Measurements from ENCODE around the gene FOXN4.
A peak's percentile ranks its signal among the peaks of the same experiment; 100 is the strongest.

The FOXN4 gene

DNA sequence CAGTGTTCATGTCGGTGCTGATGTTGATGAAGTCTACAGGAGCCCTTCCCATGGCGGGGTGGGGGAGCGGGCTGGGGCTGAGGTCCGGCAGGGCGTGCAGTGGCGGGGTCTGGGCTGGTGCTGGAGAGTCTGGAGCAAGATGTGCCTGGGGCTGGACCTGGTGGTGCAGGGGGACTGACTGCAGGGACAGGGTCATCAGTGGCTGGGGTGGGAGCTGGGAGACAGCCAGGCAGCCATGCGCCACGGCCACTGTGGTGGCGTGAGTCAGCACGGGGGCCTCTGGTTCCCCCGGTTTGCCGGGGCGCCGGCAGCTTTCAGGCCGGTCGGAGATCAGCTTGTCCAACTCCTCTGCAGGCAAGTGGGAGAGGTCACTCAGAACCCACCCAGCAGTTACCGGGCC is 27.6 kb downstream of the FOXN4 start:
- DNase-seq (ENCODE audit: low read depth): no peak

DNA sequence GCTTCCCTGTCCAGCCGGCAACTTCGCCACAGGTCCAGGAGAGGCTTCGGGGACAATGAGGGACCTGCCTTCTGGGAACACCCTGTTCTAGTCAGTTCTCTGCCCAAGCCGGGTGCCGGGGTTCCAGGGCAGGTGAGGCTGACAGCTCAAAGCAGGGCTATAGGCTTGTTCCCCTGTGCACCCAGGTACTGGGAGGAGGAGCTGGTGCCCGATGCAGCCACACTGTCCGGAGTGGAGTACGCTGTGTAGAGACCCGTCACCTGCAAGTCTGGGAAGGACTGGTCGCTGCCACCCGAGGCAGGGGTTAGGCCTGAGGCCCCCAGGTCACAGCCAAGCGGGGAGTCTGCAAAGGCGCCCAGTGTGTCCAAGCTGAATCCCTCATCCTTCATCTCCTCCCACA is 29.6 kb downstream of the FOXN4 start:
- no peak for DNase-seq (ENCODE audit: low read depth)

DNA sequence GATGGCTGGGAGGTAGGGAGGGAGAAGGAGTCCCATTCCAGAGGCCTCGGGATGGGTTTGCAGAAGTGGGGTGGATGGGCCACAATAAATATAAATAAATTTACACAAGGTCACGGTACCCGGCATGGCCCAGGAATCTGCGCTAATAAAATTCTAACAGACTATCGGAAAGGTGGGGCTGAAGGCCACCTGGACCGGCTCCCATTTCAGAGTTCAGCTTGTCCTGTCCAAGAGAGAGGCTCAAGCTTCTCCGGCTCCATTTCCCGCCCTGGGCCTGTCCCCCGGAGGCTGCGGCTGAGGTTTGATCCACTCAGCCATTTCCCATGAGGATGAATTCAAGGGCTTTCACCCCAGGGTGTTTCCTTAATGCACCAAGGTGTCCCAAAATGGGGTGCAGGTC is 30.2 kb downstream of the FOXN4 start:
- no peak for DNase-seq (ENCODE audit: low read depth)

DNA sequence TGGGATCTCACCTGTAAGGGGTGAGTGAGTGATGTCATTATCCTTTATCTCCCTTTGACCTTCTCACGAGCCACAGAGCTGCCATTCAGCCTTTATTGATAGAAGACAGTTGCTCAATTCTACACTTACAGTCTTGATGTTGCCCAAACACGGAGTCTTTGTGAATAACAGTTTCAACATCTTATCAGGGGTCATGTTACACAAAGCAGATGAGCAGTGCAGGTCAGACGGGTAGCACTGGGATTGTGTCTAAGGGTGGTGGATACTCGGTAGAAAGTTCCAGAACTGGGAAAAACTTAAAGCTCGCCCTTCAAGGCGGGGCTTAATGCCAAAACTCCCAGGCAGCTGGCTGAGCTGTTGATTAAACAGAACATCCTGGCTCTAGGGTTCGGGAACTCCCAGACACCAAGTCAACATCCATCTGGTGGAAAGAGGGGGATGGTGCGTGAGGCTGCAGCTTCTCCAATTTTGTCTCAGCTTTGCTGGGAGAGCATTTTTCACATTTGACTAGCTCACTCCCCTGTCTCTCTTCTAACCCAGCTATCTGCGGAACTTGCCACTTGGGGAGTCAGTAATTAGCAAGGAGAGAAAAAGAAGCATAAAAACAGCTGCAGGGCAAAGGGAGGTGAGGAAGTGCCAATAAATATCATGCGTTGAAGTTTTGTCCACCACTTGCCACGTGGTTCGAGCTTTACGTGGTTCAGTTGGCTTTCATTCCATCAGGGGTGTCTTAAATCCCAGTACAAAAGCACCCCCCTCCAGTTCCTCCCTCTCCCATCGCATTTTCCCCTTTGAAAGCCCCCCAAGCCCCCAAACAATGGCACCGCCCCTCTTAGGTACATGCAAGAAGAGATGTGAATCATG is 31.0 kb downstream of the FOXN4 start:
- DNase-seq (ENCODE audit: low read depth): no peak

DNA sequence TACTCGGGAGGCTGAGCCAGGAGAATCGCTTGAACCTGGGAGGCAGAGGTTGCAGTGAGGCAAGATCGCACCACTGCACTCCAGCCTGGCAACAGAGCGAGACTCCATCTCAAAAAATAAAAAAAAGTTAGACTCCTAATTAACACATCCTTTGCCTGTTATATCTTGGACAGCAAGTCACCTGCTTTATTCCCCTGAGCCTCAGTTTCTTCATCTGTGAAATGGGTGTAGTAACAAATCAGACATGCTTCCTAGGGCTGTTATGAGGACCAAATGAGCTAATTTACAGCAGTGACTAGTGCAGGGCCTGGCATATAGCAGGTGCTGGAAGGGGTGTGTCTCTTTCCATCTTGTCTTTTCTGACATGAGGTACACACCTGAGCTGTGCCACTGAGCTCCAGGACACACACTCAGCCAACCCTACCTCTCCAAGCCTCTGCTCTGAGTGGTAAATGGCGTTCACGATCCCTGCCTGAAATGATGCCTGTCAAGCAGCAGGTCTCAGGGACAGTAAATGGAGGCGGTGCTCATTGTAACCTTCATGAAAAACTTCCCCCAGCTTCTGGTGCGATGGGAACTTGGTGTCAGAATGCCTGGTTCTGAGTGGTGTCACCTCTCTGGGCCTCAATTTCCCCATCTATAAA is 31.7 kb downstream of the FOXN4 start:
- no peak for DNase-seq (ENCODE audit: low read depth)

DNA sequence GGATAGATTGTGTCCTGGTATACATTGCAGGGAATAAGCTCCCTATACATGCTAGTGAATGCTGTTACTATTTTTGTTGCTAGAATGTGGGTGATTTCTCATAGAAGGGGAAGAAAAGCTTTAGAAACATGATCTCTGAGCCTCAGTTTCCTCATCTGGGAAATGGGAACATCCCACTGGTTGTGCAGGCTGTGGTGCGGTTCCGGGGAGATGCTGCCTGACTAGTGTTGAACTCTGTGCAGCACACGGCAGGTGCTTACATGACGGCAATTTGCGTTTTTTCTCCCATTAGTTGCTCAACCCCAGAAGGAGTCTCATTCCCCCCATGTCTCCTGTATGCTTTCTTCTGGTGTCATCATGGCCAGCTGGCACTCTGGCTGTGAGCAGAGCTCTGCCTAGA is 32.9 kb downstream of the FOXN4 start:
- no peak for DNase-seq (ENCODE audit: low read depth)

DNA sequence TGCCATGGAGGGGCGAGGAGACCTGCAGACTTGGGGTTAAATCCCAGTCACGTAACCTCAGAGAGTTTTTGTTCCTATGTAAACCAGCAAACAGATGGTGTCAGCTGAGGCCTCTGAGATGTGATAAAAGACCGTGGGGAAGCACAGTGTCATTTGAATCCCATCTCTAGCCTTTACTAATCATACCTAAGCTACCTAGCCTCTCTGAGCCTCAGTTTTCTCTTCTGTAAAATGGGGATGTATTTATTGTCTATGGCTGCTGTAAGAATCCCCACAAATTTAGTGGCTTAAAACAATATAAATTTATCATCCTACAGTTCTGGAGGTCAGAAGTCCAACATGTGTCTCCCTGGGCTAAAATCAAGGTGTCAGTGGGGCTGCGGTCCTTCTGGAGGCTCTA is 33.9 kb downstream of the FOXN4 start:
- no peak for DNase-seq (ENCODE audit: low read depth)

DNA sequence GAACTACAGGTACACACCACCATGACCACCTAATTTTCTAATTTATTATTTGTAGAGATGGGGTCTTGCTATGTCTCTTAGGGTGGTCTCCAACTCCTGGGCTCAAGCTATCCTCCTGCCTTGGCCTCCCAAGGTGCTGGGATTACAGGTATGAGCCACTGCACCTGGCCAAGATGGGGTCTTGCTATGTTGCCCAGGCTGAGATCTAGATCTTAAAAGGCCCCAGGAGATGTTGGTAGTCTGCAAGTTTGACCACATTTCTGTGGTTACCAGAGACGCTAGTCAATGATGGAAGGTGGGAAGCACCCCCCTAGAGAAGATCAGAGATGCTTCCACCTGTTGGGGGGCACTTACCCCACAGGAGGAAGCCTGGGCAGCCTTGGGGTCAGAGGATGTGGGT is 34.7 kb downstream of the FOXN4 start:
- DNase-seq (ENCODE audit: low read depth): no peak

DNA sequence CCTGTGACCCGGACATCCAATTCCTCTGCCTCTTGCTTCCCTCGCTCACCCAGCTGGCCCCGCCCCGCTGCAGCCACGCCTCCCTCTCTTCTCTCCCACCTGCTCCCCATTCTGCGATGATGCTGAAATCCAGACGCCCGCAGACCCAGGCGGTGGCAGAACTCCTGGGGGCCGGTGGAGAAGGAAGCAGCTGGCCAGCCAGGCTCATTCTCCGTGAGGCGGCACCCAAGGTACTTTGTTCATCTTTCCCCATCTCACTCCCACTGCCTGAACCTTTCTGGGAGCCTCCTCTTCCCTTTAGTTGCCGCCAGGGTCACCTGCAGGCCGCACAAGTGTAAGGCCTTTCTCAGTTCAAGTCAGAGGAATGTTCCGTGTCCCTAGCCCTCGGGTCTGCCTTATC is 35.7 kb downstream of the FOXN4 start:
- DNase-seq (ENCODE audit: low read depth): no peak

DNA sequence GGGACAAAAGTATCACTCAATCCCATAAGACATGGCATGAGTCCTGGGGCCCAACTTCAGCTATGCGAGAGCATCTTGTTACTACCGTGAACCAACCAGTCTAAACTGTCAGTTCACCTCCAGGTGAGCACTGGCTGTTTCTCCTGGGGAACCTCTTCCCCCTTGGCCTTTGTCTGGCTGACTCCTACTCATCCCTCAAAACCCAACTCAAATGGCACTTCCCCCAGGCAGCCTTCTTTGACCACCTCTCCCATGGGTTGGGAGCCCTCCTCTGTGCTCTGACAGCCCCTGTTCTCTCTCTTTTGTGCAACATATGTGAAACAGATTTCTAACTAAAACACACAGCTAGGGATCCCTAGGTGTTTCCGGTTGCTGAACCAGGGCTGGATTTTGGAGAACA is 37.7 kb downstream of the FOXN4 start:
- DNase-seq (ENCODE audit: low read depth): no peak

DNA sequence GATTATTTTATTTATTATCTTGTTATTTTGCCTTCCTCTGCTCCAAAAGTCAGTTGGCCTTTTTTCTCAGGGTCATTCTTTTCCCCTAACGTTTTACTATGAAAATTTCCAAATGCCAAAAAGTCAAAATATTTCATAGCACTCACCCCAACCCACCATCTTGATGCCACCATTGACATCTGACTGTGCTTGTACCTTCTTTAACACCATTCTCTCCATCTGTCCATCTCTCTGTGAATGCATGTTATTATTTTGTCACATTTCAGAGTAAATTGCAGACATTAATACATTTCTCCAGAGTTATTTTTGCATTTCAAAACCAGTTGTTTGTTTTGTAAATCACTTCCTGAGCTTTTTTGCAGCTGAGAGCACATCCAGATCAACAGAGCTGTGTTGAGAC is 38.6 kb downstream of the FOXN4 start:
- no peak for DNase-seq (ENCODE audit: low read depth)

DNA sequence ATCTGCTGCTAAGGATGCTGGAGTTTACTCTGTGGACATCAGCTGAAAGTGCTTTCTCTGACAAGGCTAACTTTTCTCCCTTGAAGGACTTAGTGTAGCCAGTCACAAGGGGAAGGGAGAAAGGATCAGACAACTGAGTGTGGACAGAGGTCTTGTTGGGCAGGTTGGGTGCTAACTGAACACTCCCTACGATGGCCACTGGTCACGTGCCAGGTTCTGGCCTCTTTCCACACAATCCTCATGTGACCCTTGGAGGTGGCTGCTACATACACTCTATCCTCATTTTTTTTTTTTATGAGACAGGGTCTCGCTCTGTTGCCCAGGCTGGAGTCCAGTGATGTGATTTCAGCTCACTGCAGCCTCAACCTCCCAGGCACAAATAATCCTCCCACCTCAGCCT is 39.7 kb downstream of the FOXN4 start:
- no peak for DNase-seq (ENCODE audit: low read depth)

DNA sequence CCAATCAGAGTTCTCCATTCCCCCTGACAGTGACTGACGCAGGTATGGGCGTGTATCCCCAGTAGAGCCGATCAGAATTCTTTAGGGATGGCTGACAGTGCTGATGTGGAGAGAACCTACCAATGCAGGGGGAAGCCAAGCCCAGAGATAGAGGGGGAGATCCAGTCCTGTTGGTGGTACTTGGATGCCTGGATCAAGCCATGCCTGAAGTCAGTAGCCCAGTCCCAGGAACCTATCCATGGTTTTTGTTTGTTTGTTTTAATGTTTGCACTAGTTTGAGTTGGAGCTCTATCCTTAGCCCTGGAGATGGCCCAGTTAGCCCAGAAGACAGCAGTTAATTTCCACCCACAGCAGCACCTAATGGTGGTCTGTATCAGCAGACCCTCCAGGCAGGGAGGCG is 40.2 kb downstream of the FOXN4 start:
- no peak for DNase-seq (ENCODE audit: low read depth)

DNA sequence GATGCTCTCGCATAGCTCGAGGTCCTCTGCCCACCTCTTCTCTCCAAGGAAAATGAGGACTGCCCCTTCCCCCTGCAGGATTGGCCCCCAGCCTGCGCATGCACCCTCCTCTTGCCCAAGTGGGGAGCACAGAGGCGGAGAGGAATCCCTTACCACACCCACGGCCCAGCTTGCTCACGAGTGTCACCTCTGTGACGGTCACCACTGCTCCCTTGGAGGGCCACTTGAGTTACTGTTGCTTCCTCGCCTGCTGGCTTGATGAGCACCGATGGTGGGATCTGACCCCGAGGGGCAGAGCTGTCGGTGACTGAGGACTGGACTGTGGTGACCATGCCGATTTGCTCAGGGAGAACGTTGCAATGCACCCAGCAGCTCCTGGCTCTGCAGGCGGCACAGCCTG is 41.7 kb downstream of the FOXN4 start:
- no peak for DNase-seq (ENCODE audit: low read depth)

DNA sequence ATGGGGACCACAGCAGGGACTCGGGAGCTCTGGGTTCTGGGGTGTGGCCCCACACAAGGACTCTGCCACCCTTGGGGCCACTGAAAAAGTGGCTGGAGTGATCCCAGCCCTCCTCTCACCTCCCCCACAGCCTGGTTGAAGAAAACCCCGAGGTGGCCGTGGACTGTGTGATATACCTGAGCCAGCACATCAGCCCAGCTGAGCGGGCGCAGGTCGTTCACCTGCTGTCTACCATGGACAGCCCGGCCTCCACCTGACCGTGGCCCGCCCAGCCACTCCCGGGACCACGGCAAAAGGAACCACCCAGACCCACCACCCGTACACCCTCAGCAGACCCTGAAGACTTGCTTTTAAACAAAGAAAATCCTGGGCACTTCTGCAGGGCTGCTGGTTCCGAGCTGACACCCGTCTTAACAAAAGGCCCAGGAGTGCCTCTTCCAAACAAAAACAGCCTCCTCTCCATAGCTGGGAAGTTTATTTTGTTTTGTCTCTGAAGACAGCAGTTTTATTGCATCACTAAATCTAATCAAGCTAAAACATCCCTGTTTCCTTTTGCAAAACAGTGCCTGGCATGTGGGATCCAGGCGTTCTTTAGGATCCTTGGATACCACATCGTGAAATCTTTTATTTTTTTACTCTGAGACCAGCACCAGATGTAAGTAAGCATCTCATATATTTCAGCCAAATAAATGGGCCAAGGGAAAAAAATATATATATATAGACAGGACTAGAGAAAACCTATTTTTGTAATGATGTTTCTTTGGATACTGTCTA is 42.8 kb downstream of the FOXN4 start:
- DNase-seq (ENCODE audit: low read depth): no peak

DNA sequence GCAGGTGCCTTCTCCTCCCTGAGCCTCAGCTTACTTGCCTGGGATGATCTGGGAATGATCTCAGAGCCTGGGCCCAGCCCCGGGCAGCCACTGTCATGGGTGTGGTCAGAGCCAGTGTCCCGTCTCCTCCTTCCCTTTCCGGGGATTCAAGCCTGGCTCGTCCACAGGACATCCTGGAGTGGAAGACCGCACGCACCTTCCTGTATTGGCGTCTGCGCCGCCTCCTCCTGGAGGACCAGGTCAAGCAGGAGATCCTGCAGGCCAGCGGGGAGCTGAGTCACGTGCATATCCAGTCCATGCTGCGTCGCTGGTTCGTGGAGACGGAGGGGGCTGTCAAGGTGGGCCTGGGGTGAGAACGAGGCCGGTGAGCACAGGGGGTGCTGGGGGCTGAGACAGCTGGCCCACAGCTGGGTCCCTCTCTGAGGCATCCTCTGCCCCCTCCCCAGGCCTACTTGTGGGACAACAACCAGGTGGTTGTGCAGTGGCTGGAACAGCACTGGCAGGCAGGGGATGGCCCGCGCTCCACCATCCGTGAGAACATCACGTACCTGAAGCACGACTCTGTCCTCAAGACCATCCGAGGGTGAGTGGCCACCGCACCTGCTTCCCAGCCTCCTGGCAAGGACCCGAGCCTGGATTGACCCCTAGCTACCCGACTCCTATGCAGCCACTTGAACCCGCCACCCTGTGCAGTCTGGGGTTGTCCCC is 44.0 kb downstream of the FOXN4 start:
- DNase-seq (ENCODE audit: low read depth): no peak

DNA sequence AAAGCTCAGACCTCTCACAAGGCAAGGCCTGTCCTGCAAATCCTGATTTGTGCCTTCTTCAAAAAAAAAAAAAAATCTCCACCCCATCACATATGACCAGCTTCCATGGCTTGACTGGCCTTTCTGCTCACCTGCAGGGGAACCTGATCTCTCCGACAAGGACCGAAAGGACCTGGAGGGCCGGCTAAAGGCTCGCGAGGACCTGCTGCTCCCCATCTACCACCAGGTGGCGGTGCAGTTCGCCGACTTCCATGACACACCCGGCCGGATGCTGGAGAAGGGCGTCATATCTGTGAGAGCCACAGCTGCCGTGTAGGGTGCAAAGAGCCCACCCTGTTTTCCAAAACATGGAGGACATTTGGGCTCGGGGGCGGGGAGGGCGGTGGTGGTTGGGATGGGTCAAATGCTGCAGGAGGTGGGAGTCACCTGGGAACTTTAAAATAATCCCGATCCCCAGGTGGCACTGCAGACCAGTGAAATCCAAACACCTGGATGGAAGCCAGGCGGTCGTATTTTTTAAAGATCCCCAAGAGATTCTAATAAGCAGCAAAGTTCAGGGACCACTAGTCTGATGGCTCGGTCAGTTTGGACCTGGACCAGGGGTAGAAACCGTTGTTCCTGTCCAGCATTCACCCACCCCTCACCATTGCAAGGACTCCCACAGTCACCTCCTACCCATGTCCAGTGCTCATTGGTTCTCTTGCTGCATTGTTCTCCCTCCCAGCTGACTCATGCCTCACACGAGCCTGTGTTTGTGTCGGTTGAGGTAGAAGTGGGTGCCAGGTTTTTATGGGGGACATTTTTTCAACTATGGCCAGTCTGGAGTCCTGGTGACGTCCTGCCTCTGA is 44.8 kb downstream of the FOXN4 start:
- peak; percentile 13 for DNase-seq (ENCODE audit: low read depth)

DNA sequence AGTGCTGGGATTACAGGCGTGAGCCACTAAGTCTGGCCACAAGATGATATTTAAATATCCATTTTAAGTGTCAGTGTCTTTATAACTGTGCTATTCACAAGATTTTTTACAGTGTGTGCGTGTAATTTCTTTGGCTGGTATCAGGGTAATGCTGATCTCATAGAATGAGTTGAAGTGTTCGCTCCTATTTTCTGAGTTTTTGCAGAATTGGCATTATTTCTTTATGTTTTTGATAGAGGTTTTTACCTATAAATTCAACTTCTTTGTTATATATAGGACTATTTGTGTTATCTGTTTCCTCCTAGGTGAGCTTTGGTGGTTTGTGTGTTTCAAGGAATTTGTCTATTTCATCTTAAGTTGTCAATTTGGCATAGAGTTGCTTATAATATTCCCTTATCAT is 45.6 kb downstream of the FOXN4 start:
- no peak for DNase-seq (ENCODE audit: low read depth)

DNA sequence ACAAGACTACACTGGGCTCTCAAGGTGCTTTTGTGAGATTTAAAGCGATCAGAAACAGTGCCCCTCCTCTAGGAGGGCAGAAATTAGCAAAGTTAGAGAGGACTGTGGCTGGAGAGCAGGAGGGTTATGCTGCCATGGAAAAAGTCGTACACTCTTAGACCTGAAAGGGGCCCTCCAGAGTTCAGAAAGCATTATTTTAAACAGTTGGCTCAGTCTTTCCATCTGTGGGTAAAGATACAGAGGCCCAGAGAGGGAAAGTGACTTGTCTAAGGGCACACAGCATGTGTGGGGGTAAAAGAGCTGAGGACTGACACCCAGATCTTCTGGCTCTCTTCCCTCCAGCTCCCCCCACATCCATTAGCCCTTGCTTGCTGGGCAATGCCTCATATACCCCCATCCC is 47.1 kb downstream of the FOXN4 start:
- no peak for DNase-seq (ENCODE audit: low read depth)

DNA sequence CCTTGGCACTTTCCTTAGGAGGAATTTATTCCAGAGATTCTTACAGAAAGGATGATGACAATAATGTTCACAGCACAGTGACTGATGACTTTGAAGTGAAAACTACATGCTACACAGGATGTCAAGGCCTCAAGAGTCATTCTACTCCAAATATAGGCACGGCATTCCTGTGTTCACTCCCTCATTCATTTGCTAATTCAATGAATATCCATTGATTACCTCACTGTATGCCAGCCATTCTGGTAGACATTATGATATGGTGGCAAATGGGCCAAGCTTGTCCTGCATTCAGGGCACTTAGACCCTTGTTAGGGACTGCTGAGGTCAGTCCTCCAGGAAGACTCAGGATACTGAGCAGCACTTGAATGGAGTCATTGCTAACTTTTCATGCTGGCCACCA is 48.0 kb downstream of the FOXN4 start:
- no peak for DNase-seq (ENCODE audit: low read depth)

DNA sequence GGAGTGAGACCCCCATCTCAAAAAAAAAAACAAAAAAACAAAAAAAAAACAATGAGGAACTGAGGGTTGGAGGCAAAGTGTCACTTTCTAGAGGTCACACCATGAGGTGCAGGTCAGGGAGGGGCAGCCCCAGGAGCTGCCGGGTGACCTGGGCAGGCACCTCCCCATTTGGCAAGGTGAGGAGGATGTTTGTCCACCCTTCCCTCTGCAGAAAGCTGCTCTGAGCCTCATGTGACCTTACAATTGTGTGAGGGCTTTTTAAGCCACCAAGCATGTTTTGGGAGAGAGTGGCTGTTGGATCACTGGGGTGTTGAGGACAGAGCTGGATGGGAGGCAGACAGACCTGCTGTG is 49.6 kb downstream of the FOXN4 start:
- DNase-seq (ENCODE audit: low read depth): no peak

Data from stimulated activated CD8-positive, alpha-beta memory T cell treated with anti-CD3 and anti-CD28 coated beads, Interleukin-4, amount 100 ng/mL, for 24 hours (primary cell).